ENCODE measurements around the gene CDCA8.

CDCA8 gene

GRCh38 chr1:37692078-37692833 lies at the start of gene CDCA8:
Gene CDCA8 (plus strand): TSS chr1:37692516. CDS start chr1:37692691, 175 bp downstream.
- peak; percentile 96 to 100 (median 99) for DNase-seq
- intact Hi-C loops (cut with DNase I): loop anchor here (2.0 to 5.0 kb wide), 2 partner anchors 167 to 320 kb away; partner anchors contain the start of genes MTF1 and UTP11

GRCh38 chr1:37647281-37647680 lies 45.0 kb upstream of the CDCA8 start:
- intact Hi-C loops (cut with DNase I): no loop called here
- DNase-seq: no peak

GRCh38 chr1:37650173-37650572 lies 42.1 kb upstream of the CDCA8 start:
- intact Hi-C loops (cut with DNase I): no loop called here
- no peak for DNase-seq

GRCh38 chr1:37650721-37651120 lies 41.6 kb upstream of the CDCA8 start:
- no peak for DNase-seq
- intact Hi-C loops (cut with DNase I): no loop called here

- intact Hi-C loops (cut with DNase I): no loop called here
- DNase-seq: peak in 2 of 42 donors; percentile 8 to 13
Observed at GRCh38 chr1:37651803-37652202, 40.5 kb upstream of the CDCA8 start.

GRCh38 chr1:37652976-37653375 lies 39.3 kb upstream of the CDCA8 start:
- intact Hi-C loops (cut with DNase I): no loop called here
- DNase-seq: no peak

GRCh38 chr1:37653906-37654305 lies 38.4 kb upstream of the CDCA8 start:
- DNase-seq: no peak
- intact Hi-C loops (cut with DNase I): no loop called here

GRCh38 chr1:37655274-37655673 lies 37.0 kb upstream of the CDCA8 start:
- DNase-seq: no peak
- intact Hi-C loops (cut with DNase I): no loop called here

- DNase-seq: no peak
- intact Hi-C loops (cut with DNase I): no loop called here
Observed at GRCh38 chr1:37656026-37656425, 36.3 kb upstream of the CDCA8 start.

GRCh38 chr1:37656881-37657280 lies 35.4 kb upstream of the CDCA8 start:
- intact Hi-C loops (cut with DNase I): no loop called here

GRCh38 chr1:37657620-37658412 lies 34.5 kb upstream of the CDCA8 start:
- intact Hi-C loops (cut with DNase I): no loop called here
- DNase-seq: no peak

More at GRCh38 chr1:37656881-37657280, 35.4 kb upstream of the CDCA8 start:
- no peak for DNase-seq

- intact Hi-C loops (cut with DNase I): no loop called here
- no peak for DNase-seq
Observed at GRCh38 chr1:37658486-37658885, 33.8 kb upstream of the CDCA8 start.

- DNase-seq: no peak
- intact Hi-C loops (cut with DNase I): no loop called here
Observed at GRCh38 chr1:37660664-37661063, 31.7 kb upstream of the CDCA8 start.

- no peak for DNase-seq
- intact Hi-C loops (cut with DNase I): no loop called here
Observed at GRCh38 chr1:37661401-37661800, 30.9 kb upstream of the CDCA8 start.

GRCh38 chr1:37662031-37662755 lies 30.1 kb upstream of the CDCA8 start:
- DNase-seq: no peak
- intact Hi-C loops (cut with DNase I): no loop called here

GRCh38 chr1:37663426-37664000 lies 28.8 kb upstream of the CDCA8 start:
- DNase-seq: no peak
- intact Hi-C loops (cut with DNase I): no loop called here

GRCh38 chr1:37666241-37666867 lies 26.0 kb upstream of the CDCA8 start:
- no peak for DNase-seq
- intact Hi-C loops (cut with DNase I): no loop called here

- no peak for DNase-seq
- intact Hi-C loops (cut with DNase I): no loop called here
Observed at GRCh38 chr1:37667023-37667671, 25.2 kb upstream of the CDCA8 start.

Data from head of caudate nucleus (tissue), 42 donors.